Parathyroid adenoma (tissue), 2 donors: ENCODE measurements around the gene BAZ2B.
A peak's percentile ranks its signal among the peaks of the same experiment; 100 is the strongest.

Experiments
- H2AFZ ChIP-seq: fragments of 300-600 bp; sonication (generic); one replicate; pipeline ENCODE4 v1.7.0; 2017; ENCODE audit warnings: antibody characterized with exemption, mild to moderate bottlenecking
- H3K27ac ChIP-seq: fragments of 300-600 bp; sonication (generic); one replicate; pipeline ENCODE4 v1.7.0; 2017
- H3K27me3 ChIP-seq: fragments of 300-600 bp; sonication (generic); one replicate; pipeline ENCODE4 v1.7.0; 2017; ENCODE audit warnings: low read length; ENCODE audit not compliant: control insufficient read depth, insufficient read depth
- H3K36me3 ChIP-seq: fragments of 300-600 bp; sonication (generic); one replicate; pipeline ENCODE4 v1.7.0; 2017; ENCODE audit warnings: low read length; ENCODE audit not compliant: control insufficient read depth, insufficient read depth
- H3K4me1 ChIP-seq: fragments of 300-600 bp; sonication (generic); one replicate; pipeline ENCODE4 v1.7.0; 2017; ENCODE audit warnings: control low read depth
- H3K4me2 ChIP-seq: fragments of 300-600 bp; sonication (generic); one replicate; pipeline ENCODE4 v1.7.0; 2017; ENCODE audit warnings: low read length
- H3K4me3 ChIP-seq: fragments of 300-600 bp; sonication (generic); one replicate; pipeline ENCODE4 v1.7.0; 2017; ENCODE audit warnings: low read depth, low read length
- H3K79me2 ChIP-seq: fragments of 300-600 bp; sonication (generic); one replicate; pipeline ENCODE4 v1.7.0; 2017; ENCODE audit warnings: control low read depth
- H3K9ac ChIP-seq: fragments of 300-600 bp; sonication (generic); one replicate; pipeline ENCODE4 v1.7.0; 2017; ENCODE audit warnings: mild to moderate bottlenecking
- H3K9me3 ChIP-seq: fragments of 300-600 bp; sonication (generic); one replicate; pipeline ENCODE4 v1.7.0; 2017; ENCODE audit warnings: low read length; ENCODE audit not compliant: control insufficient read depth
- TF ChIP-seq, protein P1 (sequence below): fragments of 300-600 bp; sonication (generic); IDR thresholded peaks from one replicate; pipeline ENCODE4 v1.7.0; 2017; ENCODE audit warnings: antibody characterized with exemption, mild to moderate bottlenecking
- donor health status: primary hyperparathyroidism.

Gene BAZ2B

DNA sequence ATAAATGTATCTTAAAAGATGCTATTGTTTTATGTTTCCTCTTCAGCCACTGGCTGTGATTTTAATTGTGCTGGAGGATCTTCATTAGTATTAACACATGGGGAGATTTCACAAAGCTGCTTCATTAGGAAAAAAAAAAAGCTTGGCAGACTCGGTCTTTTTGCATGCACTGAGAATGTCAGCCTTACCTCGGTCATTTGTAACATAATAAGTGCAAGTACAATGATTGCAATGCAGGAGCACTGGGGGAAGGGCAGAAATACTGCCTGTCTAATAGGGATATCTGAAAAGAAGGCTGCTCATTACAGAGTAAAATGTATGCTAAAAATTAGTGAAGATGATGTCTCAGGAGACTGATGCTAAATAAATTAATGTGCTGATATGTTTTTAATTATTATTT, 1.3 kb upstream of the BAZ2B start:
- H3K4me2 ChIP-seq = peak overlapping the region; percentile 95
- H3K4me3 ChIP-seq = no peak overlapping the region
- H3K9ac ChIP-seq = no peak overlapping the region
- no peaks in the 10 kb centered on the region for H3K36me3 ChIP-seq
- H3K4me1 ChIP-seq = peaks cover 5% of the 10 kb centered on the region
- TF ChIP-seq, protein P1, sequence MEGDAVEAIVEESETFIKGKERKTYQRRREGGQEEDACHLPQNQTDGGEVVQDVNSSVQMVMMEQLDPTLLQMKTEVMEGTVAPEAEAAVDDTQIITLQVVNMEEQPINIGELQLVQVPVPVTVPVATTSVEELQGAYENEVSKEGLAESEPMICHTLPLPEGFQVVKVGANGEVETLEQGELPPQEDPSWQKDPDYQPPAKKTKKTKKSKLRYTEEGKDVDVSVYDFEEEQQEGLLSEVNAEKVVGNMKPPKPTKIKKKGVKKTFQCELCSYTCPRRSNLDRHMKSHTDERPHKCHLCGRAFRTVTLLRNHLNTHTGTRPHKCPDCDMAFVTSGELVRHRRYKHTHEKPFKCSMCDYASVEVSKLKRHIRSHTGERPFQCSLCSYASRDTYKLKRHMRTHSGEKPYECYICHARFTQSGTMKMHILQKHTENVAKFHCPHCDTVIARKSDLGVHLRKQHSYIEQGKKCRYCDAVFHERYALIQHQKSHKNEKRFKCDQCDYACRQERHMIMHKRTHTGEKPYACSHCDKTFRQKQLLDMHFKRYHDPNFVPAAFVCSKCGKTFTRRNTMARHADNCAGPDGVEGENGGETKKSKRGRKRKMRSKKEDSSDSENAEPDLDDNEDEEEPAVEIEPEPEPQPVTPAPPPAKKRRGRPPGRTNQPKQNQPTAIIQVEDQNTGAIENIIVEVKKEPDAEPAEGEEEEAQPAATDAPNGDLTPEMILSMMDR = no peak
- H3K9me3 ChIP-seq = no peaks in the 10 kb centered on the region
- peak overlapping the region; percentile 24 for H2AFZ ChIP-seq
- H3K27me3 ChIP-seq = no peaks in the 10 kb centered on the region
- peaks cover 7% of the 10 kb centered on the region for H3K79me2 ChIP-seq
- H3K27ac ChIP-seq = no peak overlapping the region

DNA sequence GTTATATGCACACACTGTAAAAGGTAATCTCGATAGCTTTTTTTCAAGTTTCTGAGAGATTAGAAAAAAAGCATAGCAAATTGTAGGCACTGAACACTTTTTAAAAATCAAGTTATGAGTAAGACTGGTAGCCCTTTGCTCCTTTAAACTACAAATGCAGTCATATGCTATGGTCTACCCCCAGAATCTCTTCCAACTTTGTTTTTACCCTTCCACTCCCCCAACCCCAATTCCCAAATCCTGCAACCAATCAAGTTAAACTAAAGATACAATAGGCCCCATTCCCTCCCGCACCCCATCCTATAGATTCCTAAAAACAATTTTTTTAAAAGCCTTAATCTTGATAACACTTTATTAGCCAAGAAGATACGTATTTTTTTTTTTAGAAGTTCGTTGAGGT, 752 bp upstream of the BAZ2B start:
- H3K9ac ChIP-seq = no peak overlapping the region
- TF ChIP-seq, protein P1 = no peak
- H3K4me3 ChIP-seq = peak overlapping the region; percentile 97
- H3K4me2 ChIP-seq = peak overlapping the region; percentile 95
- H3K79me2 ChIP-seq = peaks cover 10% of the 10 kb centered on the region
- peak overlapping the region; percentile 99 for H3K27ac ChIP-seq
- peaks cover 5% of the 10 kb centered on the region for H3K4me1 ChIP-seq
- no peaks in the 10 kb centered on the region for H3K27me3 ChIP-seq
- peak overlapping the region; percentile 90 for H2AFZ ChIP-seq
- no peaks in the 10 kb centered on the region for H3K9me3 ChIP-seq
- no peaks in the 10 kb centered on the region for H3K36me3 ChIP-seq

GRCh38 chr2:159615367-159616285, 722 bp downstream of the BAZ2B start:
- H3K9ac ChIP-seq = peak overlapping the region; percentile 92
- TF ChIP-seq, protein P1 = peak; percentile 10
- no peaks in the 10 kb centered on the region for H3K27me3 ChIP-seq
- peak overlapping the region; percentile 90 for H2AFZ ChIP-seq
- H3K9me3 ChIP-seq = no peaks in the 10 kb centered on the region
- H3K4me2 ChIP-seq = peak overlapping the region; percentile 95
- peak overlapping the region; percentile 97 for H3K4me3 ChIP-seq
- peaks cover 10% of the 10 kb centered on the region for H3K79me2 ChIP-seq
- no peaks in the 10 kb centered on the region for H3K36me3 ChIP-seq
- H3K27ac ChIP-seq = peak overlapping the region; percentile 99
- peaks cover 8% of the 10 kb centered on the region for H3K4me1 ChIP-seq

- H2AFZ ChIP-seq = peak overlapping the region; percentile 90
- no peaks in the 10 kb centered on the region for H3K36me3 ChIP-seq
- H3K4me3 ChIP-seq = peak overlapping the region; percentile 97
- H3K27ac ChIP-seq = peak overlapping the region; percentile 99
- peaks cover 15% of the 10 kb centered on the region for H3K79me2 ChIP-seq
- no peaks in the 10 kb centered on the region for H3K27me3 ChIP-seq
- H3K4me1 ChIP-seq = peaks cover 13% of the 10 kb centered on the region
- H3K9me3 ChIP-seq = no peaks in the 10 kb centered on the region
- H3K9ac ChIP-seq = peak overlapping the region; percentile 92
- TF ChIP-seq, protein P1 = no peak
- peak overlapping the region; percentile 95 for H3K4me2 ChIP-seq
Measured at GRCh38 chr2:159614534-159615366, 1.6 kb downstream of the BAZ2B start.
